ENCODE results near the gene COG5.
"Not testable (repeated sequence)": the region's sequence is repeated elsewhere in the genome, so short reads cannot be mapped to it uniquely, and the experiment has no call there.

Gene COG5

DNA sequence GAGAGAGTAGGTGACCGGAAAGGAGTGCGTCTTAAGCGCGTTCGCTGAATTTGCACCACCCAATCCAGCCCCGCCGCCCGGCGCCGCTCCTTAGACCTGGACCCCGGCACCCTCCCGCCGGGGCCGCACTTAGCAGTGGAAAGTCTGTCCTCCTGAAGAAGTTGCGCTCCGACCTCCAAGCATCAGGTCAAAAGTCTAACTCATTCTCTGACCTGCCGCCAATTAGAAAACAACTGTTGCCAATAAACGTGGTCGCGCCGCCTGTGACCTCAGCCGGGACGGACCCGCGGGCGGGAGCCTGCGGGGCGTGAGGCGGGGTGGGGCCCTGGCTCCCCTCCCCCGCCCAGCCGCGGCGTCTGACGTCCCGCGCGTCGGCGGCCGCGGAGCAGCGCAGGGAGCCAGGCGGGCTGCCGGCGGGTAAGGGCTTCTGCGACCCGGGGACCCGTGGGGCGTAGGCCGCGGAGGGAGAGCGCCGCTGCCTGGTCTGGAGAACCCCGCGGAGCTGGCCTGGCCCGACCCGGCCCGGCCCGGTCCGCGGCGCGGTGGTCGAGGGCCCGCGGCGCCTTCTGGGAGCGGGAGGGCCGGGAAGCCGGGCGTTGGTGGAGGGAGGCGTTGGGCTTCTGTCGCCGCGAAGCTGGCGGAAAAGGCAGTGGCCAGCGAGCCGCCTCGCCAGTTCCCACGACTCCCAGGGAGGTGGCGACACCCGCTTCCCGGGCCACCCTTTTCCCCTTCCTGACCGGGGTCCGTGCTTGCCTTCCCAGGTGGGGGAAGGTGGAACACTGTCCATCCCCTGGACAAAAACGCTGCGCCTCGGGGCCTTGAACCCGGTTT is 16.4 kb upstream of the COG5 start, which contains the start of gene BCAP29:
Gene BCAP29, plus strand, starts transcription at position 362 of the 831 bp plus-strand sequence. CDS start 527 bp downstream, outside the sequence.
- DNase-seq (ENCODE audit: low spot score) = peak; percentile 95

DNA sequence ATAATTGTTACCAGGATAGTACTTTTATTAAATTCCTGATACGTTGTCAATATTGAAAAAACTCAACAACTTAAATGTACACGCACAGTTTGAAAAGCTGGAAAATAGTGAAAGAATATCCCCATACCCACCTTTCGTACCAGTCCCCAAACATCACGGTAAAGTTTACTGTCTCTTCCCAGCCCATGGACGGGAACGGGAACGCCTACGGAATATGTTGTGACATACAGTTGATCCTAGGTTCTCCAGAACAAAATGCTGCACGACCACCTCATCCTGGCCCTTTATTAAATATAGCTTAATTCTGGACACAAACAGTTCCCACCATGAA is 15.8 kb upstream of the COG5 start:
- DNase-seq (ENCODE audit: low spot score) = peak; percentile 78

DNA sequence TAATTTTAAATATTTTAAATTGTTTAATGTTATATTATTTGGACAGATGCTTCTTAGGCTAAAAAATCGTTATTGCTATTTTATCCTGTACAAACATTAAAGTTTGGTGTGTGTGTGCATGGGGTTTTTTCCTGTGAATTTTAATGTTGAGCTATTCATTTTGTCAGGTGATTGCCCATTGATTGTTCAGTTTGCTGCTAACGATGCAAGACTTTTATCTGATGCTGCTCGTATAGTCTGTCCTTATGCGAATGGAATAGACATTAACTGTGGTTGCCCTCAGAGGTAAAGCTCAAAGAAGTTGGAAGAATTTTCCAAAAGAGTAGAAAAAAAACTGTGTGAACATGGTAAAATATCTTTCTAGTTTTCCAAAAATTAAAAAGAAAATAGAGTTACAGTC is 9.8 kb upstream of the COG5 start:
- DNase-seq (ENCODE audit: low spot score) = no peak

DNA sequence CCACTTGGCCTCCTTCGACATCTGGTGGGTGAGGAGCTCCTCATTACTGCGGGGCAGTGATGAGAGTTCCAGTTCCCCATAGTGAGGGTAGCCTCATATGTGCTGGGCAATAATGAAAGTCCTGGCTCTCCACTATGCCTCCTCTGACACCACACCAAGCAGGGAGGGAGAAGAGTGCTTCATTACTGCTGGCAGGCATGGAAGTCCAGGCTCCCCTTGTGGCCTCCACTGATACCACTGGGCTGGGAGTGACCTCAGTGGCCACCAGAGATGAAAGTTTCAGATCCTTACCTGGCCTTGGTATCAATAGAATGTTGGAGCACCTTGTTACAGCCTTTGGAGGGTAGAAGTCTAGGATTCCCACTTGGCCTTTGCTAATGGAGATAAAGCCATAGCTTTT is 6.6 kb upstream of the COG5 start:
- no peak for DNase-seq (ENCODE audit: low spot score)

DNA sequence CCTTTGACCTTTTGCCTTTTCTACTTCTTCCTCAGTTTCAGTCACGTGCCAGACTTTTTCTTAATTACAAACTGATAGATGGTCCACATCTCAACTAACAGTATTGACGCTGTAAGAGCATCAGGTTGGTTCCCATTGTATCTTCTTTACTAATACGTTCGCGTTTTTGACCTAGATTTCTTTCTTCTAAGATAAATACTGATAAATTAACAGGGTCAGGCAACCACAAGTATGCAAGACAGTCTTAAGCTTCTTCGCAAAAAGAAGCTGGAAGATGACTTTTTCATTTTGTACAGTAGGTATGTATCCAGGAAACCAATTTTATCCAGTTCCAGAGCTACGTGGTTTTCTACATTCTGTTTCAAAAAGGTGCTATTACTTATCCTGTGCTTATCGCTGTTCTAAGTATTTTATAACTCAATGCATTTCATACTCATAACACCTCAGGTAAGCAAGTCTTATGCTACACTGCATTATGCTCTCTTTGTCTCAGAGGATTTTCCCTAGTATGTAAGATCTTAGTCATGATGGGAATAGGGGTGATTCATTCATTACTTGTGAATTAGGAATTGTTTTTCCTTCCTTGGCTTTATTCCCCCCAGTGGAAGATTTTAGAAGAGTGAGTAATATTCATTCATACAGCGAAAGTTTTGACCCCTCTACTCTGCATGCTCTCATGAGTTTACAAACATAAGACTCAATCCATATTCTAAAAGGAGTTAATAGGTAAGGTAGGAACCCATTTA is 1.0 kb upstream of the COG5 start:
- peak; percentile 70 for DNase-seq (ENCODE audit: low spot score)

DNA sequence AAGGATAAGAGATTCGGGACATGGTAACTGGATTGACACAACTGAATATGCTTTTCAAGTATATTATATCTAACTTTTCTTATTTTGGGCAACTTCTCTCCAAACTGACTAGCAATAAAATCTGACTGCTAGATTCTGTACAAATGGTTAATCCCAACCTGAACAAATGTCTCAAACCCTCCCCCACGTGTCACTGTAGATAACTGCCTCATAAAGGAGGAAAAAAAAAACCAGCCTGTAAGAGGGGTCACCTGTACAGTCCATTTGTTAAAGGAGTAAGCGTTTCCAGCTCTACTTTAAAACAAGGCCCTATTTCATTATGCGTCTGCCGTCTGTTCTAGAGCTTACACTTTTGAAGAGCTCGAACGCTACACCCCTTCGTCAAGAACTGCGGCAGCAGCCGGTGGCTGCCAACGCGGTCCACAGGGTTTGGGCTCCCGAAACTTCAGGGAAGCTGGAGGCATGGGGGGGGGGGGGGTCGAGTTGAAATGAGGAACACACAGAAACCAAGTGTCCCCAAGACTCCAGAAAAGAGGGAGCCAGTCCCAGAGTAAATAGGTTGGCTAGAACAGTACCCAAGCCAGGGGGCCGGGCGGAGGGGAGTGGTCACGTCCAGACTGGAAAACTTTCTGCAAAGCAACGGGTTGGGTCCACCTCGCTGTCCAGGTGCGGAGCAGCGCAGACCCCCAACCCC is 492 bp downstream of the COG5 start:
- DNase-seq (ENCODE audit: low spot score) = peak; percentile 70

DNA sequence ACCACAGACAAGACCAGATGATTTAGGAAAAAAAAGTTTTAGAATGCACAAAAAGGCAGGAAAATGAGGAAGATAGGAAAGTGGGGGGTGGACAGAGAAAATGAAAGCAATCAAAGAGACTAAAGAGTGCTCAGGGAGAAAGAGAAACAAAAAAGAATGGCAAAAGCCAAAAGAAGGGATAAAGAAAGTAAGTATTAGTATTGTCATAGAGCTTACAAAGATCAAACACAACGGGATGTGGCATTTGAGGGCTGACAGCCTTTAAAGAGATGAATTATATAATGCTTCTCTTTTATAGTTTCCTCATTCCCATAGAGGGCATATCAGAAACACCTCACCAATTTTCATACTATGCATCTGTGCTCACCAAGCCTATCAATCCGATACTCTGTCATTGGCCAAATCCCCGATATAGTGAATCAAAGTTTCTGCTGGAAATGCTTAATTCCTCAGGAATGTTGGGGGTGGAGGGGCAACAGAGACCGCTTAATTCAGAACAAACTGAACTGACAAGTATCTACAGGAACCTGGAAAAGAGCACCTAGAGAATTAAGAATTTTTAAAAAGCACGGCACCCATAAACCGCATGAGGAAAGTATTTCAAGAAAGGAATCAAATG is 2.7 kb downstream of the COG5 start:
- DNase-seq (ENCODE audit: low spot score) = no peak

DNA sequence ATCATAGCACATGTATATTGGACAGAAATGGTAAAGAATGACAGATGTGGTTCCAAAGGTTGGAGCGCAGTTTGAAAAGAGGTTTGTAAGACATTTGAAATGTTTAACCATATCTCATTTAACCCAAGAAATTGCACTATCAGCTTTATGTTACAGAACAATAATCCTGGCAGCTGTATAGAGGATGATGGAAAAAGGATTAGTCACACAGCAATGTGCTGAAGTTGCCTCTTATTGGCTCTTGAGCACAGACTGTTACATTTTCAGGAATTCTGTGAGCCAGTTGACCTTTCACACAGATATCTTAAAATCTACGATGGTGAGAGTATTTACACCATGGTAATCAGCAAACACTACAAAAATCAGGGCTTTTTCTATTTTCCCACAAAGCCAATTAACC is 3.9 kb downstream of the COG5 start:
- peak; percentile 52 for DNase-seq (ENCODE audit: low spot score)

DNA sequence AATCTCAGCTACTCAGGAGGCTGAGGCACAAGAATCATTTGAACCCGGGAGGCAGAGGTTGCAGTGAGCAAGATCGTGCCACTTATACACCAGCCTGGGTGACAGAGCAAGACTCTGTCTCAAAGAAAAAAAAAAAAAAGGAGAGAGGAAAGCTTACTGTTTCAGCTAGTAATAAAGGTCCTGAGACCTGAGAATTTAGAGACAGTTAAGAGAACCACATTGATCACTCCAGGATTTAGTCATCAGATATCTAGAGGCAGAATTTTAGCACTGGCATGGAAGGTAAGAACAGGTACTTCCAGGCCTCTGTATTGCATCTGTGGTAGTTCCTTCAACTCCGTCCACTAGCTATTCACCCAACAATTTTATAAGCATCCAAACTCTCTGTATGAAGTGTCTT is 7.8 kb downstream of the COG5 start:
- no peak for DNase-seq (ENCODE audit: low spot score)

DNA sequence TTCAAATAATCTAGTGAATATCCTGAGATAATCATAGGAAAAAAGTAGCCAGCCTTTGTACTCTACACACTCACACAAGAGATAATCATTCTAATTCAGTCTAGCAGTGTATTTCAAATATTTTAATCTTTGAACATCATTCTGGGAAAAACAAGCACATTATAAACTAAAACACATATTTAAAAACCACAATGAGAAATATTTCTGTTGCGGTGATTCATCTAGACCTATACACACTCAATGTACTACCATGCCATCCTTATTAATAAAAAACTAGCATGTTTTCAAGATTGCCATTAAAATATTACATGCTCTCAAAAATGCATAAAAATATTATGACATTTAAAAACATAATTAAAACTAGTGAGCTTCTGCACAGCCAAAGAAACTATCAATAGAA is 11.8 kb downstream of the COG5 start:
- no peak for DNase-seq (ENCODE audit: low spot score)

DNA sequence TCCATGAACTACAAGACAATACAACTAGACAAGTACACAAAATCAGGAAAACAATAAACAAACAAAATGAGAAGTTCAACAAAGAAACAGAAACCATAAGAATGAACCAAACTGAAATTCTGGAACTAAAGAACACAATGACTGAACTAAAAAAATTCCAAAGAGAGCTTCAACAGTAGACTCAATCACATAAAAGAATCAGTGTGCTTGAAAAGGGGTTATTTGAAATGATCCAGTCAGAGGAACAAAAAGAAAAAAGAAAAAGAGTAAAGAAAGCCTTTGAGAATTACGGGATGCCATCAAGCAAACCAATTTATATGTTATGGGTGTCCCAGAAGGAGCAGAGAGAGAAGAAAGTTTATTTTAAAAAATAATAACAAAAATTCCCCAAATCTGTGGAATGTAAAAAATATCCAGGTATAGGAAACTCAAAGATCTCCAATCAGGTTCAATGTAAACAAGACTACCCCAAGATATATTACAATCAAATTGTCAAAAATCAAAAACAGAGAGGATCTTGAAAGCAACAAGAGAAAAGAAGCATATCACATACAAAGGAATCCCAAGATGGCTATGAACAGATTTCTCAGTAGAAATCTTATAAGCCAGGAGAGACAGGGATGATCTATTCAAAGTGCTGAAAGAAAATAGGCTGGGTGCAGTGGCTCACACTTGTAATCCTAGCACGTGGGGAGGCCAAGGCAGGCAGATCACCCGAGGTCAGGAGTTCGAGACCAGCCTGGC is 18.7 kb downstream of the COG5 start:
- no peak for DNase-seq (ENCODE audit: low spot score)

DNA sequence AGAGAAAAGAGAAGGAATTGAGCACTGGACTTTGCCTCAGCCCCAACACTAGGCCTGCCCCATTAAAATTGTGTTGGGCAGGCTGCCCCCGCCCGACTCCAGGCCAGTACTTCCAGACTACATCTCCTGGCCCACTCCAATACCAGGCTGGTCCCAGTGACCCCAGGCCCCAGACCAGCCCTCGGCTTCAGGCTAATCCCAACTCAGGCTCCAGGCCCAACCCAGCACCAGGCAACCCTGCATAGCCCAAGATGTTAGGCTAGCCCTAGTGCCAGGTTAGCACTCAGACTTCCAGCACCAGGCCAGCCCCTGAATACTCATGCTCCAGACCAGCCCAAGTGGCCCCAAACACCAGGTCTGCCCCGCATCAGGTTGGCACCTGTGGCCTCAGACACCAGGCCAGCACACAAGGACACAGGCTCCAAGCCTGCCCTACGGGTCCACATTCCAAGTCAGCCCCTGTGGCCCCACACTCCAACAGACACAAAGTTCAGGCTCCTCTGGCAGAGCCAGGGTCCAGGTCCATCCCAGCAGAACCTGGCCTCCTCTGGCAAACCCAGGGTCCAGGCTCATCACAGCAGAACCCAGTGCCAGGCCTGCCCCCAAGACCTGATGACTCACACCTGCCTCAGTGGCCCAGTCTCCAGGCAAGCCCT is 20.3 kb downstream of the COG5 start:
- no peak for DNase-seq (ENCODE audit: low spot score)

DNA sequence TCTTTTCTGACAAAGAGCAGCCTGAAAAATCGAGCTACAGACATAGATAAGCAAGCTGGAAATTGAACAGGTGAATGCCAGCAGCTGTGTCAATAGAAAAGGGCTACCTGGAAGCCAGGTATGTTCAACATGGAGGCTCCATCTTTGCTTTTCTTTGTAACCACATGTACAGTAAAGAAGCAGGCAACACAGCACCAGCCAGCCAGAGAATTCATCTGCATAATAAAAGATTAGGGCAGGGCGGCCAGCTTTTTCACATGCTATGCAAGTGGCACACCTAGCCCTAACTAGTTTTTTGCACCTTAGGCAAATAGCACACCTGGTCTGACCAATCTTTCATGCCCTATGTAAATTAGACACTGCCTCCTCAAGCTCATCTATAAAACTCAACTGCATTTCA is 25.7 kb downstream of the COG5 start:
- DNase-seq (ENCODE audit: low spot score) = no peak

DNA sequence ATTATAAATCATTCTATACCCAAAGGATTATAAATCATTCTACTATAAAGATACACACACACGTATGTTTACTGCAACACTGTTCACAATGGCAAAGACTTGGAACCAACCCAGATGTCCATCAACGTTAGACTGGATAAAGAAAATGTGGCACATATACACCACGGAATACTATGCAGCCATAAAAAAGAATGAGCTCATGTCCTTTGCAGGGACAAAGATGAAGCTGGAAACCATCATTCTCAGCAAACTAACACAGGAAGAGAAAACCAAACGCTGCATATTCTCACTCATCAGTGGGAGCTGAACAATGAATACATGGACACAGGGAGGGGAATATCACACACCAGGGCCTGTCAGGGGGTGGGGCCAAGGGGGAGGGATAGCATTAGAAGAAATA is 26.5 kb downstream of the COG5 start:
- DNase-seq (ENCODE audit: low spot score) = not testable (repeated sequence)

DNA sequence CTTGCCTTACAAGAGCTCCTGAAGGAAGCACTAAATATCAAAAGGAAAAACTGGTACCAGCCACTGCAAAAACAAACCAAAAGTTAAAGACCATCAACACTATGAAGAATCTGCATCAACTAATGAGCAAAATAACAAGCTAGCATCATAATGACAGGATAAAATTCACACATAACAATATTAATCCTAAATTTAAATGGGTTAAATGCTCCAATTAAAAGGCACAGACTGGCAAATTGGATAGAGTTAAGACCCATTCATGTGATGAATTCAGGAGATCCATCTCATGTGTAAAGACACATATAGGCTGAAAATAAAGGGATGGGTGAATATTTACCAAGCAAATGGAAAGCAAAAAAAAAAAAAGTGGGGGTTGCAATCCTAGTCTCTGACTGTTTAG is 29.6 kb downstream of the COG5 start:
- DNase-seq (ENCODE audit: low spot score) = no peak

DNA sequence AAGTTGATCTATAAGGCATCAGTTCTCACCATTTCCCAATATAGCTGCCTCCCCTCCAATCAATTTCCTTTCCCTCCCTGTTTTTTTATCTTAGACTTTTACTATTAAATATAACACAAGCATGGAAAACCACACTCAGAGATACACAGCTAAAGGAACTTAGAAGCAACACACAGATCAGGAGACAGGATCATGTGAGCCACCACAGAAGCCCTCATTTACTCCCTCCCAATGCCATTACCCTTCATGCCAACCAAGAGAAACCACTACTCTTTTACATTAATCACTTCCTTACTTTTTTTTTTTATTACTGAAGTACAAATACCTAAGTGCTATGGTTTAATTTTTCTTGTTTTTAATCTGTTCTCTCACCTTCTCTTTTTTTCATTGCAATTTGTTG is 33.0 kb downstream of the COG5 start:
- no peak for DNase-seq (ENCODE audit: low spot score)

DNA sequence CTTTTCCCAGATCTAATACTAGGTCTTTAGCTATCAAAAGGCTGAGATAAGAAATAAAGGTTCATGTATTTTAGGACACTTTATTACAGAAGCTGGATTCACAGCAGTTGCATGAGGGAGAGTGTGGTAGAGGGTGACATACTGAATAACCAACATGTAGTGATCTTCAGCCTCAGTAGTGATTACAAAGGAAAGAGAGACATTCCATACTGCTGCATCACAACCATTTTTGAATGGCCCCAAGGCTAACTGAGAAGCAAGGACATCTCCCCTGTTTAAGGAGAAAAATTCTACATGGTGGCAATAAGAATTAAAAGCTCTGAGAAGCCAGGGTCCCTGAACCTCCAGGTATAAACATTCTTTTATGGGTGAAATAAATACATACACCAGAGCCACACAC is 35.3 kb downstream of the COG5 start:
- DNase-seq (ENCODE audit: low spot score) = peak; percentile 46

DNA sequence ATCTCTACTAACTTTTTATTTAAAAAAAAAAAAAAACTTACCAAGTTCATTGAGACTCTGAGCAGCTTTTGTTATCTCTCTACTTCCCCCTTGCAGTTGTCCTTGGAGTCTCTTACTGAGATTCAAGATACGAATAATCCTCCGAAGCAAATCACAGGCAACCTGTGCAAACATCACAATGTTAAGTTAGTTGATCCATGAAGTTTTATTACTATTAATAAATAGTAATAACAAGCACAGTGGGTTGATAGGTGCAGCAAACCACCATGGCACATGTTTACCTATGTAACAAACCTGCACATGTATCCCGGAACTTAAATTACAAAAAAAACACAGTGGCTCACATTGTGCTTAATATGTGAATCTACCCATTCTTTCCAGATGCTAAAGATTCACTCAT is 36.5 kb downstream of the COG5 start:
- DNase-seq (ENCODE audit: low spot score) = no peak

DNA sequence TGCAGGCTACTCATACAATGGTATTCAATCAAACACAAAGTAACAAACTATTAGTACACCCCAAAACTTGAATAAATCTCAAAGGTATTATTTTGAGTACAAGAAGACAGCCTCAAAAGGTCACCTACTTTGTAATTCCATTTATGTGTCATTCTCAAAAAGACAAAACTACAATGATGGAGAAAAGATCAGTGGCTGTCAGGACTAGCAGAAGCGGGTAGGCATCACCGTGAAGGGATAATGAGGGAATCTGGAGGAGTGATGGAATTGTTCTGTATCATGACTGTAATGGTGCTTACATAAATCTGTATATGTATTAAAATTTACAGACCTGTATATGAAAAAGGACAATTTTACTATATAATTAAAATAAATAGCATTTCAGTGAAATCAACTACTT is 37.0 kb downstream of the COG5 start:
- DNase-seq (ENCODE audit: low spot score) = no peak

DNA sequence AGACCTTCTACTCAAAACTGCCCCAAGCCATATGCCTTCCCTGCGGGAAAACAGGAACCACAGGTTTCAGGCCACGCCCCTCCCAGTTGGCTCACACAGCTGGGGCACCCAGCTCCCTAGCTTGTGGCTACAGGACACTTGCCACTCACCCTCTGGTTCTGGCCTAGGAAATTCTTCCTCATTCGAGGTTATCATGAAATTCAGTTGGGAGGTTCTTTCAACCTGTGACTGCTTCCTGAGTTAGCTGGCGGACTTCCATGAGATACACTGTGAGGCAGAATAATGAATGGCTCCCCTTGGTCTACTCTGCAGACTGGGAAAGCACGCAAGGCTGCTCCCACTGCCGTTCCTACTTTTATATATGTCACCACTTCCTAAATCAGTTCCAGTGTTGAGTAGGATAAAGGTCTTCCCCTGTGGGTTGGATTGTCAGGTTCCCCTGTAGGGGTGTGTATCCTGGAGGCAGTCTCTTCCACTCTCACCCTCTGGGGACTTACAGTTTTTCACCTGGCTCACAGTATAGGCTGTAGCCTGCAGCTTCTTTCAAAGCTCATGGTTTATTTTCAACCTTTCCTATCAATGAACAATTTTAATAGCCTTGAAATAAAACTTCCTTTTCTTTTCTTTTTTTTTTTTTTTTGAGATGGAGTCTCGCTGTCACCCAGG is 56.9 kb downstream of the COG5 start:
- peak; percentile 91 for DNase-seq (ENCODE audit: low spot score)

All from SW480 (cell line).